GM19452 (cell line): Measurements from ENCODE around the gene CD72.

Experiments used
- ATAC-seq: cut with Tn5 transposase; IDR thresholded peaks from one replicate; pipeline ENCODE4 v1.9.1; 2021; ENCODE audit not compliant: unreplicated experiment

The CD72 gene

DNA sequence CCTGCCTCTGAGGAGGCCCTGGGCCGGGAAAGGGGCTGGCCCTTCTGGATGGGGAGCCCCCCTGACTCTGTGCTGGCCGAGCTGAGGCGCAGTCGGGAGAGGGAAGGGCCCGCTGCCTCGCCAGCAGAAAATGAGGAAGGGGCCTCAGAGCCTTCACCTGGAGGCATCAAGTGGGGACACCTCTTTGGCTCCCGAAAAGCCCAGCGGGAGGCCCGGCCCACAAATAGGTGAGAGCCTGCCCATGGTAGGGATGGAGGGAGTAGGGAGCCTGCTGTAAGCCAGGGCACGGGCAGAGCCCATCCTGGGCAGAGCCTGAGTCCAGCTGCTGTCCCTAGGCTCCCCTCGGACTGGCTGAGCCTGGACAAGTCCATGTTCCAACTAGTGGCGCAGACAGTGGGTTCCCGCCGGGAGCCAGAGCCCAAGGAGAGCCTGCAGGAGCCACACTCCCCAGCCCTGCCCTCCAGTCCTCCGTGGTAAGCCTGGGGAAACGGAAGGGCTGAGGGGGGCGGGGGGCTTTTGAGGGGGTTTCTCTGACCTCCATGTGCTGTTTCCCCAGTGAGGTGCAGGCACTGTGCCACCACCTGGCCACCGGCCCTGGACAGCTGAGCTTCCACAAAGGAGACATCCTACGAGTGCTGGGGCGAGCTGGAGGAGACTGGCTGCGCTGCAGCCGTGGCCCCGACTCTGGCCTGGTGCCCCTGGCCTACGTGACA lies 57.4 kb downstream of the CD72 start:
- ATAC-seq, result no peak
